Bronchial epithelial cell (primary cell): ENCODE data around the gene ANKRD37. TPM values are rescaled to one million over a fixed set of nuclear protein-coding genes. Genes with fewer than 3 reads are reported as not detected.

Source experiments
- DNase-seq: peaks from one replicate; pipeline ENCODE4 v3.0.0-alpha.2; 2010; ENCODE audit warnings: low read depth
- FAIRE-seq: peaks from 2 replicates; lab custom pipeline; 2011; peaks lifted over from hg19 to GRCh38; lab: Jason Lieb, UNC
- H3K27me3 ChIP-seq: 2 replicates; pipeline ENCODE4 v1.5.1; 2011; ENCODE audit warnings: low read length; ENCODE audit not compliant: control insufficient read depth, insufficient read depth
- H3K36me3 ChIP-seq: 2 replicates; pipeline ENCODE4 v1.5.1; 2011; ENCODE audit warnings: low read length; ENCODE audit not compliant: control insufficient read depth, insufficient read depth
- H3K4me3 ChIP-seq: 2 replicates; pipeline ENCODE4 v1.5.1; 2011; ENCODE audit warnings: mild to moderate bottlenecking, low read depth, low read length, control low read depth
- CTCF ChIP-seq: IDR thresholded peaks from 2 replicates; pipeline ENCODE4 v1.5.1; 2011; ENCODE audit warnings: mild to moderate bottlenecking, moderate library complexity, low read length, control low read depth, inconsistent platforms; ENCODE audit not compliant: insufficient read depth, severe bottlenecking
- total RNA-seq: library from RNA; depleted of rRNA; stranded (reverse); fragments of >200 nt; gene quantifications from 2 replicates; pipeline ENCODE4 v1.2.1, GENCODE V29; 2014

Gene ANKRD37
- total RNA-seq, 1 donor from 2014 or later, result 8.4 TPM

DNA sequence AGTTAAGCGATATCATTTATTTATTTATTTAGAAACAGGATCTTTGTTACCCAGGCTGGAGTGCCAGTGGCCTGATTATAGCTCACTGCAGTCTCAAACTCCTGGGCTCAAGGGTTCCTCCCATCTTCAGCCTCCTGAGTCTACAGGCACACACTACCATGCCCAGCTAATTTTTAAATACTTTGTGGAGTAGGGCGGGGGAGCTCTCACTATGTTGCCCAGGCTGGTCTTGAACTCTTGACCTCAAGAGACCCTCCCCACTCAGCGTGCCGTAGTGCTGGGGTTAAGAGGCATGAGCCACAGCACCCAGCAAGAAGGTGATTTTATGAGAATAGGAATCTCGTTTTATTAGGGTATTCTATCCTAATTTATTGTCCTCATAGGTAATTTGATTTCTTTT is 33.0 kb downstream of the ANKRD37 start:
- no peak for FAIRE-seq
- Histone ChIP-seq H3K4me3 (no peak overlapping the region), H3K27me3 (no peaks in the 10 kb centered on the region), H3K36me3 (no peaks in the 10 kb centered on the region)
- DNase-seq, result no peak
- no peak for TF ChIP-seq CTCF

- FAIRE-seq (no peak), DNase-seq (no peak)
- TF ChIP-seq CTCF, result no peak
- Histone ChIP-seq H3K27me3 (no peaks in the 10 kb centered on the region), H3K36me3 (no peaks in the 10 kb centered on the region), H3K4me3 (no peak overlapping the region)
Measured at GRCh38 chr4:185435466-185435865, 38.8 kb downstream of the ANKRD37 start.

GRCh38 chr4:185437809-185438208 is 41.2 kb downstream of the ANKRD37 start:
- FAIRE-seq (no peak), DNase-seq (peak; percentile 8)
- no peaks in the 10 kb centered on the region for H3K36me3 ChIP-seq
- TF ChIP-seq CTCF, result no peak
- H3K27me3 ChIP-seq, result no peaks in the 10 kb centered on the region
- no peak overlapping the region for H3K4me3 ChIP-seq

DNA sequence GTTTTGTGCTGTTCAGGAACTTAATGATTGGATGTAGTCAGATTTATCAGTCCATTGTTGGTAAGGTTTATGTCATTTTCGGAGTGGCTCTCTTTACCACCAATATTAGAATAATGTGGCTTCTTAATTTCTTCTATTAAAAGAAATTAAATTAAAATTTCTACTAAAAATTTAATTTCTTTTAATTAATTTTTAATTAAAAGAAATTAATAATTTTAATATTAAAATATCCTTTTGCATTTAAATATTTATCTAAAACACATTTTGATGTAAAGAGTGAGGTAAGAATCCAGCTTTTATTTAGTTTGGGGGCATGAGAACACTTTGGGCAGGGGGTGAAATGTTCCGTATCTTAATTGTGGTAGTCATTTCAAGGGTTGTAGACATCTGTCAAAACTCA is 44.8 kb downstream of the ANKRD37 start:
- no peak for FAIRE-seq

GRCh38 chr4:185445209-185445608 is 48.6 kb downstream of the ANKRD37 start:
- TF ChIP-seq CTCF, result no peak
- FAIRE-seq, result no peak

More for the DNA sequence above, 44.8 kb downstream of the ANKRD37 start:
- Histone ChIP-seq H3K4me3 (no peak overlapping the region), H3K36me3 (no peaks in the 10 kb centered on the region), H3K27me3 (no peaks in the 10 kb centered on the region)
- DNase-seq, result no peak
- TF ChIP-seq CTCF, result no peak

More at GRCh38 chr4:185445209-185445608, 48.6 kb downstream of the ANKRD37 start:
- peak; percentile 21 for DNase-seq
- no peaks in the 10 kb centered on the region for H3K27me3 ChIP-seq
- no peak overlapping the region for H3K4me3 ChIP-seq
- no peaks in the 10 kb centered on the region for H3K36me3 ChIP-seq

Other genes starting within 250 kb of the ANKRD37 start
- gene CFAP97, start 192.8 kb upstream of the ANKRD37 start, total RNA-seq, result 30.0 and 32.9 TPM in 2 replicates
- gene SNX25, start 187.2 kb upstream of the ANKRD37 start, total RNA-seq, result 14.3 and 18.4 TPM in 2 replicates
- gene LRP2BP, start 917 bp upstream of the ANKRD37 start, total RNA-seq, result 0.53 and 0.64 TPM in 2 replicates
- 27.4 and 29.2 TPM in 2 replicates for gene UFSP2, start 29.1 kb downstream of the ANKRD37 start, total RNA-seq
- gene CCDC110, start 74.9 kb downstream of the ANKRD37 start, total RNA-seq, result under 0.01 and 0.13 TPM in 2 replicates
- gene PDLIM3, start 138.7 kb downstream of the ANKRD37 start, total RNA-seq, result 0.13 and 1.6 TPM in 2 replicates